HG02588 (cell line): ENCODE data around the gene CYSTM1.

Experiments
- ATAC-seq: cut with Tn5 transposase; IDR thresholded peaks from one replicate; pipeline ENCODE4 v1.9.1; 2021; ENCODE audit warnings: mild to moderate bottlenecking, moderate library complexity; ENCODE audit not compliant: unreplicated experiment

Gene CYSTM1

DNA sequence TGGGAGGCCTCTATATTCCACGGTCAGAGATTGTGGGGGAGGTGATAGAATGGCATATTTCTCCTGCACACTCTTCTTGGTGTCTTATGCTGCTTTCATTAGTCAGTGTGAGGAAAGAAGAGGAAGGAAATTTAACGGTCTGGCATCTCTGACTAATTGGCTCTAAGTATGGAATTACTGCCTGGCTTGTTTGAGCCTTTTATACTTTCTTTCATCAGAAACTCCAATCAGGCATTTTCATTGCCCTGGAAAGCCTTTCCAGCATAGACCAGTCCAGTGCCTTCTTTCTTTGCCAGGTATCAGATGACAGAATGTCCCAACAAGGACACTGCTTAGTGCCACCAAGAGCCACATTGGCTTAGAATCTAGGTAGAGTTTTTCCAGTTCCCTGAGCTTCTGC lies 30.2 kb downstream of the CYSTM1 start:
- ATAC-seq = no peak

DNA sequence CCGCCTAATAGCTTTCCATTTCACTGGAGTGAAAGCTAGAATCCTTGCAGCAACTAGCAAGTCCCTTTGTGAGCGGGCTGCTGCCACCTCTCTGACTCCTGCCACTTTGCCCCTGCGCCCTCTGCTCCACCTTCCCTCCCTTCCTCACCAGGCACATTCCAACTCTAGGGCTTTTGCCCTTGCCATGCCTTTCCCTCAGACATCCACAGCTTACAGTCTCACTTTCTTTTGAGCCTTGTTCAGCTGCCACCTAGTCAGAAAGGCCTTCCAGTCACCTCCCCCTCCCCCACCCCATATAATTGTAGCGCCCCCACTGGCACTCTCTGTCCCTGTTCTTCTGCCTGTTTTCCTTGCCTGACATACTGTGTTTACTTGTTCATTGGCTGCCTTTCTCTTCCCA lies 31.0 kb downstream of the CYSTM1 start:
- no peak for ATAC-seq

GRCh38 chr5:140207250-140207964 lies 32.4 kb downstream of the CYSTM1 start:
- peak; percentile 76 for ATAC-seq

- no peak for ATAC-seq
Observed at GRCh38 chr5:140208065-140208464, 33.1 kb downstream of the CYSTM1 start.

DNA sequence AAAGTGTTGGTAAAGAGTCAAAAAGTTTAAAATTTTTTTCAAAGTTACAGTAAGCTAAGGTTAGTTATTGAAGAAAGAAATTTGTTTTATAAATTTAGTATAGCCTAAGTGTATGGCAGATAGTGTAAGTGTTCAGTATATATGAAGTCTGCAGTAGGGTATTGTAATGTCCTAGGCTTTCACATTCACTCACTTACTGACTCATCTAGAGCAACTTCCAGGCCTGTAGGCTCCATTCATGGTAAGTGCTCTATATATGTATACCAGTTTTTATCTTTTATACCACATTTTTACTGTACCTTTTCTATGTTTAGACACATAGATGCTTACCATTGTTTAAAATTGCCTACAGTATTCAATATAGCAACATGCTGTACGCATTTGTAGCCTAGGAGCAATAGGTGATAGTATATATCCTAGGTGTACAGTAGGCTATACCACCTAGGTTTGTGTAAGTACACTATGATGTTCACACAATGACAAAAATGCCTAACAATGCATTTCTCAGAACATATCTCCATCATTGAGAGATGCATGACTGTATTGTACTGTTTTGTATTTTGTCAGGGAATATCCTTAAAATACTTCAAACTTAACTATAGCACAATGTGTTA lies 38.5 kb downstream of the CYSTM1 start:
- ATAC-seq = no peak

- no peak for ATAC-seq
Observed at GRCh38 chr5:140214831-140215230, 39.8 kb downstream of the CYSTM1 start.

DNA sequence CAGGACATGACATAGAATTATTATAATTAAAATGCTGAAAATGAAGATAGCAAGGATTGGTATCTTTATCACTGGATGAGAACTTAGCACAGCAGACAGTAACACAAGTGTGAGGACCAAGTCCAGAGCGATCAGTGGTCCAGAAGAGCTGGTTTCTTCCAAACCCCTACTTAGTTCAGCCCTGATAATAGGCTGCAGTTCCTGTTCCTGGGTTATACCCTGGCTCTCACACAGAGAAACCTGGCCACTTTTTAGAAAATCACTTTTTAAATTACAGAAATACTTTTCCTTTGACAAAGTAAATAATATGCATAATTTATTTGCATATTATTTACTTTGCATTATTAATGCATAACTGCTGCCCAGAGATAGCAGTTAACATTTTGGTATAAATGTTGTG lies 40.3 kb downstream of the CYSTM1 start:
- ATAC-seq = no peak

GRCh38 chr5:140216478-140217074 lies 41.6 kb downstream of the CYSTM1 start:
- no peak for ATAC-seq

GRCh38 chr5:140217299-140218026 lies 42.5 kb downstream of the CYSTM1 start:
- no peak for ATAC-seq

DNA sequence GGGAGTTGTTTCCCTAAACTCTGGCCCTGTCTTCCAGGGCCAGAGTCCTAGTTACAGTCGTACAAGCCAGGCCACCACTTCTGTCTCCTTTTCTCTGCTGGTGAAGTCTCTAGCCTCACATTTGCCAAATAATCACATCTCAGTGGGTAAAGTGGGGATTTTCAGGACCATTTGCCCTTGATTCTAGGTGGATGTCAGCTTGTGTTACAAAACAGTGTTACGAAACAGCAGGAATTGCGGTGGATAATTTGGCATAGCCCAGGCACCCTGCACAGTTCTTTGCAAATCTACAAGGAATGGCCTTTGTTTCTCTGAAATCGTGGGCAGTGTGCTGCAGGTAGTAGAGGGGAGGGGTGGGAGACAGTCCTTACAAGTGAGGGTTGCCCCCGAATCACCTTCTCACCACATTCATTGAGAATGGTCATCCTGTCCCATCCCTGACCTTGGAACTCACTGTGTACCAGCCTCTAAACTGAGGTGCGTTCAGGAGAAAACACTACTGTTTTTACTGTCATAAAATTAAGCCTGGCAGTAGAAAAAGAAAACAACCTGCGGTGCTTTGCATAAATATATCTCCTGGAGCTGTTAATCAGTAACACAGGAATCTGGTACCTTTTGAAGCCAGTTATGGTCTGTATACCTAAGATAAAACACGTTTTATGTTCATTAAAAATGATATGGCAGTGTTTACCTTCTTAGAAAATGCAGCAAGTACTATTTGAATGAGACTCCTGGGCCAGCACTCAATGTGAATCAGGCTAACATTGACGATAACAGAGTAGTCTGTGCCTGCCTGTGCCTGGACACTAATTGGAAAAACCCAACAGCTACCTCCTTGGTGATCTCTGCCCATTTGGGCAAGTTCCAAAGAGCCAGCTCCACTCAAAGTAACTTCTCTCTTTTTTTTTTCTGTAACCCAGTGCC lies 44.3 kb downstream of the CYSTM1 start:
- ATAC-seq = no peak

DNA sequence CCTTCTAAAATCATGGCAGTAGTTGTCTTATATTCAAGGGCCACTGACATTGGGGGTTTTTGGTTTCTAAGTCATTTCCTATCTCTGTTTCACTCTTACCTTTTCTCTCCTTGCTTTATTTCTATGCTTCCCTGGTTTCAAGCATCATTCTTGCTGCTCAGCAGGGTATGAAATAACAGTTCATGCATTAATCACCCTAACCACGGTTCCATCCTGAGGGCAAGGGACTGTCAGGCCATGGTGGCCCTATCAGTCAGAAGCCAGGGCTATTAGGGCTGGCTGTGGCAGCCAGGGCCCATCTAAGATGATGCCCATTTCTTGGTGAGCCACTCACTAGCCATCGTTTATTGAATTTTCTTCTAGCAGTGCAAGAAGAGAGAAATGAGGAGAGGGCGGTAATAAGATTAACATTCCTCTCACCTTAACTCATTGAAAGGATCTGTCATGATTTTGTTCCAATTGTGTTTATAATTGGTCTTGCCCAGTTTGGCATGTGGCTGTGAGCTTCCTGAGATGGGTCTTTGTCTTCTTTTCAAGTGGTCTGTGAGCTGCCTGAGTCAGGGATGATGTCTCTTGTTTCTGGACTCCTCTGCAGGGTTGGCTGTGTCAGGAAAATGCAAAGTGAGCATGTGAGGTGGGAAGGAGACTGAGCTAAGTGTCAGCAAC lies 45.2 kb downstream of the CYSTM1 start:
- peak; percentile 55 for ATAC-seq

DNA sequence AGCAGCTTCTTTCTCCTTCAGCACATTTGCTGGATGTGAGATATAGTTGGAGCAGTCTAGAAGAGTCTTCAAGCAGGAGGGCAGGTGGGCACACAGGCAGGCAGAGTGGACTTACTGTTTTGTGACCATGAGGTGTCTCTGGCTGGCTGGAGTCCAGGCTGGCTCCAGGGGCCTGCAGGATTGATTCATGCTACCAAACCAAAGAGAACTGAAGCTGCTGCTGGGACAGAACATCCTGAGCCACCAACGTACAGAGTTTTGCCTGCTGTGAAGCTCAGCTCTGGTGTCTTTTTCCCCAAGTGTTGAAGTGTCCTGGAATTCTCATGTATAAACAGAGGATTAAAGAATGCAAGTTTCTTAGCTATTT lies 45.7 kb downstream of the CYSTM1 start:
- no peak for ATAC-seq

- no peak for ATAC-seq
Observed at GRCh38 chr5:140221697-140222223, 46.8 kb downstream of the CYSTM1 start.

DNA sequence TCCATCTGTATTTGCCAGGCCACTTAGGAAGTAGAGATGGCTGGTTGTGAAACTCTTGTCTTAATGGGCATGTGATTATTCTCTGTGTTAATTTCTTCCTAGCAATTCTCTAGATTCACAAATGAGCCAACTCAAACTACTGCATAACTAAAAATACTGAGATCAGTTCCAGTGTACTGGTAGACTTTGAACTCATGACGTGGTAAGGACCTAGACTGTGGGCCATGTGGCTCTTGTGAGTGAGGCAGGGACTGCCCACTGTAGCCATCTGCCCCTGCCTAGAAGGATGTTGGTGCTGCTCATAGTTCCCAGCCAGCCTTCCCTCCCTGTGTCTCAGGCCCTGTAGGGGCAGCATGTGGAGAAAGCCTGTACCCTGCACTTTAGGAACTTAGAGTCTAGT lies 47.4 kb downstream of the CYSTM1 start:
- ATAC-seq = no peak

DNA sequence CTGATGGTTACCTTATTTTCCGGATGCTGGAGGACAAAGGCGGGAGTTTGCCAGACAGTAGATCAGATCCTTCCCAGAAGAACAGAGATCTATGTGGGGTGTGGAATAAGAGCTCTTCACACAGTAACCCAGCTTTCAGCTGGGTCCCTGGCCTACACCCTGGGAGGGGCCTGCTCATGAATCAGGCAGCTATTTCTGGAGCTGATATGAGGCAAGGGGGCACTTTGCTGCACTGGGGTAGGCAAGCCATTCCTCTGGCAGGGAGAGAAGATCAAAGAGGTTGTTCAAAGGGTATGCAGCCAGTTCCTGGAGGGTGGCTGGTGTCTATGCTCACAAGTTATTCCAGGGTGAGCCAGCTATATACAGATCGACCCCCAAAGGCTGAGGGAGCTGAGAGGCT lies 48.6 kb downstream of the CYSTM1 start:
- ATAC-seq = no peak

- ATAC-seq = no peak
Observed at GRCh38 chr5:140224658-140225057, 49.7 kb downstream of the CYSTM1 start.

- no peak for ATAC-seq
Observed at GRCh38 chr5:140225396-140225795, 50.4 kb downstream of the CYSTM1 start.

DNA sequence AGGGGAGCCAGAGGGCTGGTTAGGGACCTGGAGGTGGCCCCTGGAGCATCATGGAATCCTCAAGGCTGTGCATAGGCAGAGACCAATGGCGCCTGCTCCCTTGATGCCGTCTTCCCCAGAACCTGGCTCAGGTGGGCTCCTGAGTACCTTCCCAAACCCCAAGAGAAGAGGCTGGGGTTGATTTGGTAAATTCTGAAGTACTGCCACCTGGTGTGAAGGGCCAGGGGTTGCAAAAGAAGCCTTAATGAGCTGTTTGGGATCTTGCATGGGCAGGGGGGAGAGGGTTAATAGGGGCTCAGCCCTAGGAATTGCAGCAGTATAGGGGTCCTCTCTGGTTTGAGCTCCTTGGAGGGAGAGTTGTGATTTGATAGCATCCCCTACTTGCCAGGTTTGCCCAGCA lies 52.1 kb downstream of the CYSTM1 start:
- ATAC-seq = no peak

DNA sequence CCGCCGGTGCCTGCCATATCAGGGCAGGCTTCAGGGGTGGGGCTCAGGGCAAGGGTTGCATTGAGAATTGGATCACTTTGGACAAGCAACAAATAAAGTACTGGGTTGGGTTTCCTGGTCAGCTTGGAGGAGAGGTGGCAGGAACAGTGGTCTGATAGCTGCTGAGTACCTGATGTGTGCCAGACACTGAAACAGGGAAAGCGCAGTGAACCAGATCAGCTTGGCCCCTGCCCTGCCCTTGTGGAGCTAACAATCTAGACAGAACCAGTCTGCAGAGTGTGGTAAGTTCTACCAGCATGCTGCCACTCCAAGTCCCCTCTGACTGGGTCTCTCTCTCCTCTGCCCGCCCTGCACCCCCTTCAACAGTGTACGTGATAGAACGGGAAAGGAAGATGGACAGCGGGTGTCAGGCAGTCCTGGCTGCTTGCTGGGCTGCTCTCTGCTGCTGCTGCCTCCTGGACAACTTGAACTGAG lies 53.4 kb downstream of the CYSTM1 start:
- no peak for ATAC-seq

GRCh38 chr5:140230373-140230772 lies 55.4 kb downstream of the CYSTM1 start:
- ATAC-seq = no peak
